Measurements from ENCODE around the gene SLC30A2.

Gene SLC30A2

DNA sequence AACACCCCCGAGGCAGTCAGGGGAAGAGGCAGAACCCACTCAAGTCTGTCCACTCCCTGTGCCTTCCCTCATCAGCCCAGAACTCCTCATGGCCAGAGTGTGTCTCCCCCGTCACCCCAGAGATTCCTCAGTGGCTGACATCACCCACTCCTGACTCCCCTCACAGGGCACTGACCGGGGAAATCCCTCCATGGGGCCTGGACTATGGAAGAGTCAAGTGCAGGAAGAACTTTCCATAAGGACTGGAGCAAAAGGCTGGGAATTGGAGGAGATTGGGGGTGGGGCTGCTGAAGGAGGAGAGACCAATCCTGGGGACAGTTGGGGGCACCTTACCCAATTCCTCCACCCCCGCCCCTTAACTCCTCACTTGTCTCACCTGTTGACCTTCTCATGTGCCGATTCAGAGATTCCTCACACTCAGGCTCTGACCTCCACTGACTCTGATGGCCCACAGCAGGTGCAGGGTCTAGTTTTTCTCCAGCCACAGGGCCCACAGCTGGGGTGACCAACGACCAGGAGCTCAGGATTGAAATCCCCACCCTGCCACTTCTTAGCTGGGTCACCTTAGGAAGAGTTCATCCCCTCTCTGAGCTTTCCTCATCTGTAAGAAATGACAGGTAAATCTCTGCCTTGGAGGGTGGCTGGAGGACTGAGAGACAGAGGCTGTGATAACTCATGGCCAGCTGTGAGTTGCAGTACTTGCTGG is 24.8 kb downstream of the SLC30A2 start:
- no peaks in the 10 kb centered on the region for H3K36me3 ChIP-seq
- H3K9me3 ChIP-seq (ENCODE audit: severe bottlenecking): no peaks in the 10 kb centered on the region
- peak overlapping the region; percentile 47 for H3K27ac ChIP-seq
- TF ChIP-seq, protein P1, sequence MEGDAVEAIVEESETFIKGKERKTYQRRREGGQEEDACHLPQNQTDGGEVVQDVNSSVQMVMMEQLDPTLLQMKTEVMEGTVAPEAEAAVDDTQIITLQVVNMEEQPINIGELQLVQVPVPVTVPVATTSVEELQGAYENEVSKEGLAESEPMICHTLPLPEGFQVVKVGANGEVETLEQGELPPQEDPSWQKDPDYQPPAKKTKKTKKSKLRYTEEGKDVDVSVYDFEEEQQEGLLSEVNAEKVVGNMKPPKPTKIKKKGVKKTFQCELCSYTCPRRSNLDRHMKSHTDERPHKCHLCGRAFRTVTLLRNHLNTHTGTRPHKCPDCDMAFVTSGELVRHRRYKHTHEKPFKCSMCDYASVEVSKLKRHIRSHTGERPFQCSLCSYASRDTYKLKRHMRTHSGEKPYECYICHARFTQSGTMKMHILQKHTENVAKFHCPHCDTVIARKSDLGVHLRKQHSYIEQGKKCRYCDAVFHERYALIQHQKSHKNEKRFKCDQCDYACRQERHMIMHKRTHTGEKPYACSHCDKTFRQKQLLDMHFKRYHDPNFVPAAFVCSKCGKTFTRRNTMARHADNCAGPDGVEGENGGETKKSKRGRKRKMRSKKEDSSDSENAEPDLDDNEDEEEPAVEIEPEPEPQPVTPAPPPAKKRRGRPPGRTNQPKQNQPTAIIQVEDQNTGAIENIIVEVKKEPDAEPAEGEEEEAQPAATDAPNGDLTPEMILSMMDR (IDR thresholded peaks at IDR 0.05; ENCODE audit: low read depth, low read length): no peak
- no peaks in the 10 kb centered on the region for H3K27me3 ChIP-seq (ENCODE audit: insufficient read depth, low read depth, severe bottlenecking)
- no peak overlapping the region; the same call in 1 of the 2 replicates for H3K4me3 ChIP-seq (ENCODE audit: low read depth, low read length)
- DNase-seq: no peak

DNA sequence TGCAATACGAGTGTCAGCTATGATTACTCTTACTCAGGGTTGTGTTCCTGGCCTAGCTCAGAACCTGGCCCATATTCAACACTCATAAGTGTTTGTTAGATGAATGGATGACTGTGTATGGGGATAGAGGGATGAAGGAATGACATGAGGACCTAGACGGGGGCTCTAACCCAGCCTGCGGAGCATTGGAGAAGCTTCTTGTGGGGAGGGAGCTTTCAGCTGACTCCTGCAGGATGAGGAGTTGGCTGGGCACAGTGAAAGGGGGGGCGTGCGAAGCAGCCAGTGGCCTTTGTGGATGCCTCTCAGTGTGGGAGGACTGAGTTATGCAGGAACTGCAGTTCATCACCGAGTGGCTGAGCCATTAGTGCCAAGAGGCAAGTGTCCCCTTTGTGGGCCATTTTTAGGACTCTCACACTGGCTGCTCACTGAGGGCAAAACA is 25.6 kb downstream of the SLC30A2 start:
- Histone ChIP-seq H3K27me3 (ENCODE audit: insufficient read depth, low read depth, severe bottlenecking) (no peaks in the 10 kb centered on the region), H3K27ac (no peak overlapping the region), H3K9me3 (ENCODE audit: severe bottlenecking) (no peaks in the 10 kb centered on the region), H3K36me3 (no peaks in the 10 kb centered on the region), H3K4me3 (ENCODE audit: low read depth, low read length) (no peak overlapping the region)
- DNase-seq: no peak
- TF ChIP-seq, protein P1 (IDR thresholded peaks at IDR 0.05; ENCODE audit: low read depth, low read length): no peak

DNA sequence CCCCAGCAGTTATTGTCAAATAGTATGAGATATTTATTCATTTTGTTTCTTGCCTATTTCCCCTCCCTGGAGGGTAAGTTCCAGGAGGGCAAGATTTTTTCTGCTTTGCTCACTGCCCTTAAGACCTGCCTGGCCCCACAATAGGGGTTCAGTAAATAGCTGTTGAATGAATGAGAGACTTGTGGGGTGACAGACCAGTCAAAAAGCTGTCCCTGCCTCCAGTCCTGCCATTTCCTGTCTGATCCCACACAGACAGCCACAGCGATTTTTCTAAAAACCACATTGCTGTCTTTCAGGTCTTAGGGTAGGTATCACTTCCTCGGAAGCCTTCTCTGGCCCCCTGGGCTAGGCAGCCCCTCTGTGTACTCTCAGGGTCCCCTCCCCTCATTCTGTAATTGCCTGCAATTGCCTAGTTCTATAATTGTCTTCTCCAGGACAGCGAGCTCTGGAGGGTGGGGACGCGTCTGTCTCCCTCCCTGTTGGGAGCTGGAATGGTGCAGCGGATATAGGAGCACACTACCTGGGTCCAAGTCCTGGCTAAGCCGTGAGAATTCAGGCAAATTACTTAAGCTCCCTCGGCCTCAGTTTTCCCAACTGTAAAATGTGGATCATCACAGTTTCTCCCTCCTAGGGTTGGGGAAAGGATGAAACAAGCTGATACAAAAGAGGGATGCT is 26.1 kb downstream of the SLC30A2 start:
- Histone ChIP-seq H3K9me3 (ENCODE audit: severe bottlenecking) (no peaks in the 10 kb centered on the region), H3K27ac (no peak overlapping the region), H3K4me3 (ENCODE audit: low read depth, low read length) (no peak overlapping the region), H3K36me3 (no peaks in the 10 kb centered on the region), H3K27me3 (ENCODE audit: insufficient read depth, low read depth, severe bottlenecking) (no peaks in the 10 kb centered on the region)
- TF ChIP-seq, protein P1 (IDR thresholded peaks at IDR 0.05; ENCODE audit: low read depth, low read length): no peak
- DNase-seq: no peak

DNA sequence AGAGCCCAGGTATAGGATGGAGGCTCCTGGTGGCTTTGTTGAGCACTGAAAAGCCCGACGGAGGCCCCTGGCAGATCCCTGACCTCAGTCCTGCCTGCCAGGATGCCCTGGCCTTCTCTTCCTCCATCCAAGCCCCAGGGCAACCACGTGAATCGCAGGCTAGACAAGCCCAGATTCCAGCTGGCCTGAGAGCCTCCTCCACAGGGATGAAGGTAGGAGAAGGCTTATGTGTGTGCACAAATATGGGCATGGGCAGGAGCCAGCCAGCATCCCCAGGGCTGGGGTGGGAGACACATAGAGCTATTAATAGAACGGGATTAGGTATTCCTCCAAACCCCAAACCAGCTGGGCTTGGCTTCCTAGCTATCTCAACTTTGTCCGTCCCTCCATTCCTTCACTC is 28.3 kb downstream of the SLC30A2 start:
- no peaks in the 10 kb centered on the region for H3K36me3 ChIP-seq
- TF ChIP-seq, protein P1 (IDR thresholded peaks at IDR 0.05; ENCODE audit: low read depth, low read length): no peak
- H3K9me3 ChIP-seq (ENCODE audit: severe bottlenecking): no peaks in the 10 kb centered on the region
- peak; percentile 79 for DNase-seq
- H3K27ac ChIP-seq: peak overlapping the region; percentile 95
- no peak overlapping the region for H3K4me3 ChIP-seq (ENCODE audit: low read depth, low read length)
- H3K27me3 ChIP-seq (ENCODE audit: insufficient read depth, low read depth, severe bottlenecking): no peaks in the 10 kb centered on the region

DNA sequence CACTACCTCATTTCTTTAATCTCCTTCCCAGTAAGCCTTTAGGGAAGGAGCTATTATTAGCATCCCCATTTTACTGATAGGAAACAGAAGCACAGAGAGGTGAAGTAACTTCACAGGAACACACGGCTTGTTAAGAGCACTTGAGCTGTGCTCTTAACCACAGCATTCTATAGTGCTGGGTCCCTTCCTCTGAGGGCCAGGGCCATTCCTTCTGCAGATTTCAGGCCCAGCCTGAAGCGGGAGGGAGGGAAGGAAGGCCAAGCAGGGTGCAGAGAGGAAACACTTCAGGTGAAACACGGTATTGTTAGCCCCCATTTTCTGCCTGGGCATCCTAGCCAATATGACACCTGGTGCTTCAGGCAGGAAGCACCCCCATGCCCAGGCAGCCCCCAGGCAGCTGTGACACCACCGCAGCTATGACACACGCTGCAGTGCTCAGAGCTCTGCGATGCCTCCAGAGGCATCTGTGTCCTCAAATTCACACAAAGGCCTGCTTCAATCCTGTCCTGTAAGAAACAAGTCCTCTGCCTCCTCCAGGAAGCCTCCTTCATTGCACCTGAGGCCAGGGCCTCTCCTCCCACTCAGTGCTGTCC is 28.9 kb downstream of the SLC30A2 start:
- no peaks in the 10 kb centered on the region for H3K9me3 ChIP-seq (ENCODE audit: severe bottlenecking)
- DNase-seq: no peak
- H3K27me3 ChIP-seq (ENCODE audit: insufficient read depth, low read depth, severe bottlenecking): no peaks in the 10 kb centered on the region
- TF ChIP-seq, protein P1 (IDR thresholded peaks at IDR 0.05; ENCODE audit: low read depth, low read length): no peak
- H3K4me3 ChIP-seq (ENCODE audit: low read depth, low read length): peak overlapping the region; percentile 30
- H3K27ac ChIP-seq: peak overlapping the region; percentile 95
- no peaks in the 10 kb centered on the region for H3K36me3 ChIP-seq

All from WERI-Rb-1 (cell line).